ENCODE measurements around the gene LRP1B. TPM values are rescaled to one million over a fixed set of nuclear protein-coding genes. Genes with fewer than 3 reads are reported as not detected.
"Not testable (repeated sequence)": the region's sequence is repeated elsewhere in the genome, so short reads cannot be mapped to it uniquely, and the experiment has no call there.

LRP1B gene
- polyA plus RNA-seq, 1 donor from 2014 or later: 12.7 TPM

GRCh38 chr2:140975237-140975636 is 1155.6 kb downstream of the LRP1B start:
- H3K27ac ChIP-seq (ENCODE audit: low read length): no peak overlapping the region
- H3K9me2 ChIP-seq (ENCODE audit: insufficient read depth, low read length): no peaks in the 10 kb centered on the region
- H3F3A ChIP-seq (ENCODE audit: insufficient read depth, low read length, poor library complexity, severe bottlenecking): no peaks in the 10 kb centered on the region
- H3K79me2 ChIP-seq (replicated peaks; ENCODE audit: insufficient read depth, low read length): no peaks in the 10 kb centered on the region
- no peaks in the 10 kb centered on the region for H3K27me3 ChIP-seq (ENCODE audit: insufficient read depth, low read depth, low read length)
- H3K4me2 ChIP-seq (ENCODE audit: low read length): no peak overlapping the region
- no peaks in the 10 kb centered on the region for H3K36me3 ChIP-seq (ENCODE audit: insufficient read depth, low read length)
- H4K20me1 ChIP-seq (ENCODE audit: insufficient read depth): no peaks in the 10 kb centered on the region
- no peak for TF ChIP-seq EP300 (conservative IDR thresholded peaks at IDR 0.05; ENCODE audit: poor library complexity, severe bottlenecking)
- TF ChIP-seq CTCF (IDR thresholded peaks at IDR 0.05; ENCODE audit: poor library complexity, severe bottlenecking): no peak
- no peak for TF ChIP-seq REST (IDR thresholded peaks at IDR 0.05; ENCODE audit: borderline replicate concordance)
- no peak for TF ChIP-seq MXI1 (conservative IDR thresholded peaks at IDR 0.05; ENCODE audit: poor library complexity, severe bottlenecking)
- no peak for TF ChIP-seq EZH2 (IDR thresholded peaks at IDR 0.05; ENCODE audit: borderline replicate concordance, insufficient read depth, low read length, poor library complexity, severe bottlenecking)
- no peak for TF ChIP-seq TAF1 (IDR thresholded peaks at IDR 0.05; ENCODE audit: low read depth)
- TF ChIP-seq POLR2AphosphoS5 (IDR thresholded peaks at IDR 0.05): no peak
- no peak for TF ChIP-seq SMC3 (conservative IDR thresholded peaks at IDR 0.05; ENCODE audit: poor library complexity)
- no peak for TF ChIP-seq RAD21 (conservative IDR thresholded peaks at IDR 0.05)
- H3K9ac ChIP-seq (ENCODE audit: low read length): no peak overlapping the region
- no peaks in the 10 kb centered on the region for H3K9me3 ChIP-seq (ENCODE audit: low read length)
- no peak overlapping the region for H3K4me3 ChIP-seq (ENCODE audit: low read length)
- no peak overlapping the region for H2AFZ ChIP-seq (ENCODE audit: low read depth, low read length)

- H3K79me2 ChIP-seq (replicated peaks; ENCODE audit: insufficient read depth, low read length): no peaks in the 10 kb centered on the region
- no peaks in the 10 kb centered on the region for H3K36me3 ChIP-seq (ENCODE audit: insufficient read depth, low read length)
- no peak overlapping the region for H3K27ac ChIP-seq (ENCODE audit: low read length)
- no peak overlapping the region for H2AFZ ChIP-seq (ENCODE audit: low read depth, low read length)
- no peak overlapping the region for H3K4me2 ChIP-seq (ENCODE audit: low read length)
- H3K9ac ChIP-seq (ENCODE audit: low read length): no peak overlapping the region
- H3F3A ChIP-seq (ENCODE audit: insufficient read depth, low read length, poor library complexity, severe bottlenecking): no peaks in the 10 kb centered on the region
- no peaks in the 10 kb centered on the region for H3K27me3 ChIP-seq (ENCODE audit: insufficient read depth, low read depth, low read length)
- H4K20me1 ChIP-seq (ENCODE audit: insufficient read depth): no peaks in the 10 kb centered on the region
- TF ChIP-seq EP300 (conservative IDR thresholded peaks at IDR 0.05; ENCODE audit: poor library complexity, severe bottlenecking) (no peak), EZH2 (IDR thresholded peaks at IDR 0.05; ENCODE audit: borderline replicate concordance, insufficient read depth, low read length, poor library complexity, severe bottlenecking) (no peak)
- H3K4me3 ChIP-seq (ENCODE audit: low read length): no peak overlapping the region
- H3K9me3 ChIP-seq (ENCODE audit: low read length): no peaks in the 10 kb centered on the region
- no peaks in the 10 kb centered on the region for H3K9me2 ChIP-seq (ENCODE audit: insufficient read depth, low read length)
Observed at GRCh38 chr2:140972724-140973123, 1158.1 kb downstream of the LRP1B start.

GRCh38 chr2:140964324-140964723 is 1166.5 kb downstream of the LRP1B start:
- not testable (repeated sequence) for H3K36me3 ChIP-seq (ENCODE audit: insufficient read depth, low read length); H4K20me1 ChIP-seq (ENCODE audit: insufficient read depth); H3K27ac ChIP-seq (ENCODE audit: low read length); H3K4me3 ChIP-seq (ENCODE audit: low read length); H3K27me3 ChIP-seq (ENCODE audit: insufficient read depth, low read depth, low read length); H2AFZ ChIP-seq (ENCODE audit: low read depth, low read length); H3K4me2 ChIP-seq (ENCODE audit: low read length); H3K9ac ChIP-seq (ENCODE audit: low read length); H3F3A ChIP-seq (ENCODE audit: insufficient read depth, low read length, poor library complexity, severe bottlenecking); H3K9me3 ChIP-seq (ENCODE audit: low read length); H3K9me2 ChIP-seq (ENCODE audit: insufficient read depth, low read length); H3K79me2 ChIP-seq (replicated peaks; ENCODE audit: insufficient read depth, low read length)

Data from neural cell (in vitro differentiated cells).